AG10803 (cell line): ENCODE data around the gene SOWAHC.

Experiments
- DNase-seq: peaks from one replicate; pipeline ENCODE4 v3.0.0; 2010; ENCODE audit warnings: low read depth
- H3K4me3 ChIP-seq: 2 replicates; pipeline ENCODE4 v1.5.1; 2011; ENCODE audit warnings: mild to moderate bottlenecking, low read length, control low read depth
- CTCF ChIP-seq: conservative IDR thresholded peaks from 2 replicates; pipeline ENCODE4 v1.5.1; 2011; ENCODE audit warnings: mild to moderate bottlenecking, low read length, control low read depth, inconsistent platforms

The SOWAHC gene

GRCh38 chr2:109609352-109610024, 4.7 kb upstream of the SOWAHC start:
- peak; percentile 66 for DNase-seq
- peak overlapping the region; percentile 38 for H3K4me3 ChIP-seq
- no peak for TF ChIP-seq CTCF

GRCh38 chr2:109611467-109612095, 2.6 kb upstream of the SOWAHC start:
- peak overlapping the region; percentile 84 for H3K4me3 ChIP-seq
- no peak for TF ChIP-seq CTCF
- DNase-seq: peak; percentile 87

DNA sequence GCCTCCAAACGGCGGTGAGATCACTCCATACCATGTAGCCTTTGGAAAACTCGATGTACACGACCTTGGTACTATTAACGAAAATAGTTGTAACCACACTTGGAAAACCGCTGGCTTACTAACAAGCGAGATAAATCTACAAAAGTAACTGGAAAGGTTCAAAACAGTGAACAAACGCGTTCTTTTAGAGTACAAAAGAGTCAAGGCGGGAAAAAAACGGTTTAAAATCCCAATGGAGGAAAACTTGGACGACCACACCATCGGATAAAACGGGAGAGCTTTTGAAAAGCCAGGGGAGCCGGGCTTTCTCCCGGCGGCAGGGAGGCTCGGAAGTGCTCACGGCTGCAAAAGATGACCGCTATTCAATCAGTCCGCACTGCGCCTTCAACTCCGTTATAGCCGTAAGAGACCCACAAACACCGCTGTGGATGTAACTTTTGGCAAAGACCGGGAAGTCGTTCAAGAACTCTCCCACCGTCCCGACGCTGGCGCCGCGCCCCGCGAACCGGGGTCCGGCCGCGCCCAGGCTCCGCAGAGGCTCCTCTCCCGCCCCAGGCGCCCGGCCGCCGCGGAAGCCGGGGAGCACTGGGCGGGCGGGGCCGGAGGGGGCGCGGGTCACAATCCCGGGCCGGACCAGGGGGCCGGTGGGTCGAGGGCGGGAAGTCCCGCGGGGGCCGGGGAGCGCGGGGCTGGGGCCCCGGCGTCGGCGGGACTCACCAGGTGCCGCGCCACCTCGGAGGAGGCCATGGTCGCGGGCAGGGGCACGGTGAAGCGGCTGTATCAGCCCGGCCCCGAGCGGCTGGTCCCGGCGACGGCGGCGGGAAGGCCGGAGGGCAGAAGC, 863 bp upstream of the SOWAHC start:
- peak; percentile 71 for DNase-seq
- no peak for TF ChIP-seq CTCF
- peak overlapping the region; percentile 84 for H3K4me3 ChIP-seq

GRCh38 chr2:109614715-109615636, 812 bp downstream of the SOWAHC start:
- peak overlapping the region; percentile 65 for H3K4me3 ChIP-seq
- TF ChIP-seq CTCF: no peak

GRCh38 chr2:109615637-109616144, 1.5 kb downstream of the SOWAHC start:
- peak overlapping the region; percentile 65 for H3K4me3 ChIP-seq
- TF ChIP-seq CTCF: no peak
- no peak for DNase-seq

More at GRCh38 chr2:109614715-109615636, 812 bp downstream of the SOWAHC start:
- no peak for DNase-seq

DNA sequence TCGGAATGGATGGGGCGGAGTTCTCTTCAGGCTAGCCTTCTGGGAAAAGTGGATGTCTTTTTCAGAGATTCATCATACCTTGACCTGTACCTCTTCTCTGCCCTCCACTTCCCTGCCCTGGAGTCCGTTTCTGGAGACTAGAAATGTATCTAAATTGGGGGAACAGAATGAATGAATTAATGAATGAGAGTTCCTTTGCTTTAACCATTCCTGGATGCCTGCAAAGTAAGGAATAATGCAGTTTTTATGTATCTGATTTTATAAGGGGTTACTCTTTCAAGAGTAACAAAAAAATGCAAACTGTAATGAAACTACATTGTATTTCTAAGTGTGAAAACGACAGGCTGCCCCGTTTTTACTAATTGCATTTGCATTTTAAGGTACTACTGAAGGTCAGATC, 2.0 kb downstream of the SOWAHC start:
- H3K4me3 ChIP-seq: peak overlapping the region; percentile 65

More for the DNA sequence above, 2.0 kb downstream of the SOWAHC start:
- no peak for TF ChIP-seq CTCF
- no peak for DNase-seq
